K562 (cell line): ENCODE data around the gene PEX11B.

Experiments
- CTCF ChIP-seq, 3 experiments: IDR thresholded peaks in 2 of 3; conservative IDR thresholded peaks in 1 of 3; 2 replicates each; pipeline ENCODE4 v1.5.1; 2011 to 2012; ENCODE audit warnings: low read length in 3 of 3, mild to moderate bottlenecking in 3 of 3, control low read depth in 2 of 3, improper control_type of control experiment in 1 of 3, inconsistent platforms in 1 of 3, low read depth in 1 of 3, mixed read lengths in 1 of 3, moderate library complexity in 1 of 3; ENCODE audit not compliant: insufficient read depth in 2 of 3
- NCOA1 ChIP-seq: fragments of 450-650 bp; IDR thresholded peaks from 2 replicates; pipeline ENCODE4 v1.6.1; 2016; ENCODE audit warnings: low read depth
- POLR2AphosphoS2 ChIP-seq: IDR thresholded peaks from 2 replicates; pipeline ENCODE4 v1.6.1; 2012; ENCODE audit warnings: low read length, improper control_type of control experiment
- POLR2AphosphoS5 ChIP-seq: IDR thresholded peaks from 2 replicates; pipeline ENCODE4 v1.6.1; 2011; ENCODE audit warnings: mild to moderate bottlenecking, low read depth, low read length, moderate library complexity; ENCODE audit not compliant: control insufficient read depth, insufficient read depth
- PRDM10 ChIP-seq: fragments of 450-650 bp; IDR thresholded peaks from 2 replicates; pipeline ENCODE4 v1.6.1; 2018; ENCODE audit not compliant: partially characterized antibody
- RNF2 ChIP-seq: sonication (generic); IDR thresholded peaks from 2 replicates; pipeline ENCODE4 v1.6.1; 2016
- TARDBP ChIP-seq: fragments of 450-650 bp; IDR thresholded peaks from 2 replicates; pipeline ENCODE4 v1.6.1; 2016
- ZHX1 ChIP-seq: fragments of 150-350 bp; conservative IDR thresholded peaks from 2 replicates; pipeline ENCODE4 v1.6.1; 2014; ENCODE audit warnings: low read length
- ZNF239 ChIP-seq: fragments of 250-450 bp; sonication (Bioruptor Pico); IDR thresholded peaks from 2 replicates; pipeline ENCODE4 v1.4.0; 2020; ENCODE audit warnings: mild to moderate bottlenecking
- ZNF280A ChIP-seq: fragments of 450-650 bp; IDR thresholded peaks from 2 replicates; pipeline ENCODE4 v1.6.1; 2018; ENCODE audit warnings: mild to moderate bottlenecking, low read depth; ENCODE audit not compliant: partially characterized antibody
- ZNF282 ChIP-seq: sonication (generic); formaldehyde crosslinking; IDR thresholded peaks from 2 replicates; pipeline ENCODE4 v1.8.1; 2023; ENCODE audit warnings: missing genetic modification reagents

GRCh38 chr1:145891587-145892485 lies 26.7 kb downstream of the PEX11B start:
- no peak for TF ChIP-seq RNF2
- no peak for TF ChIP-seq POLR2AphosphoS2
- no peak for TF ChIP-seq ZNF239 (CRISPR knock-in tag)
- no peak for TF ChIP-seq NCOA1
- no peak for TF ChIP-seq ZHX1
- TF ChIP-seq CTCF (IDR thresholded peaks at IDR 0.05 in 2 of 3, conservative IDR thresholded peaks at IDR 0.05 in 1 of 3; ENCODE audit: insufficient read depth in 2 of 3, low read depth in 1 of 3, low read length in 3 of 3), result peak; percentile 94 to 97 (median 95)
- peak; percentile 53; the same call in 1 of the 2 replicates for TF ChIP-seq TARDBP
- no peak for TF ChIP-seq ZNF282 (CRISPR knock-in tag)
- TF ChIP-seq ZNF280A, result no peak
- no peak for TF ChIP-seq PRDM10
- no peak for TF ChIP-seq POLR2AphosphoS5
